ENCODE measurements around the gene SMC6. TPM values are rescaled to one million over a fixed set of nuclear protein-coding genes. Genes with fewer than 3 reads are reported as not detected.

The SMC6 gene
- total RNA-seq, 1 donor from 2014 or later, result 33.6 TPM

DNA sequence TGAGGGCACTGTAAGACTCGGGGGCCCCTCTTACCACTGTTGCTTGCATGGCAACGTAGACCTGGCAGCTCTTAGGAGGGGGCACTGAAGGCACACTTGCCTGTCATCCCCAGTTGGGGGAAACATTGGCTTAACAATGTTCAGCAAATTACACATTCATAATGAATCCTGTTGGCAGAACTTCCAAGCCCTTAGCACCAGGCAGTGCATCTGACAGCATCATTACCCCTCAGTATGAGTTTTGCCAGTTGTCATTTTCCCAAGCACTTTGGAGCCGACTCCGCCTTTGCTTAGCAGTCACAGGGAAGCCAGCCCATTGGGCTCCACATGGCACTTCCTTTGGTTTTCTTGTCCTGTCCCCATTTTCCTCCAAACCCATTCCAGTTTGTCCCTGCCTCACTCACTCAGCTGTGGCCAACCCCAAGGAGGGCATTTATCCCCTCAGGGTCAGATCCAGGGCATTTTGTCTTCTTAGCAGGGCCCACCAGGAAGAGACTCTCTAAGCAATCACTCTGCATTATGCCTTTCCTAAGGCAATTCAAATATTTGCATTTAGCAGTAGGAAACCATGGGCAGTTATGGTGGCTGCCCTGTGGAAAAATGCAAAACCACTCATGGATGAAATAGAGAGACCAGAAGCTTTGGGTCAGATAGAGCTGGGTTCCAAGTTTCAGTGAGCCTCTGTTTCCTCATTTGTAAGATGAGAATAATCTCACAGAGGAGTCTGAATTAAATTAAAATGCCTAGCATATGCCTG, 139.3 kb downstream of the SMC6 start:
- Mint-ChIP-seq H3K4me1 (no peaks in the 10 kb centered on the region), H3K36me3 (ENCODE audit: low read depth) (no peaks in the 10 kb centered on the region), H3K27me3 (ENCODE audit: low read depth) (no peaks in the 10 kb centered on the region), H3K27ac (ENCODE audit: unreplicated experiment) (no peak overlapping the region), H3K4me3 (no peak overlapping the region), H3K9me3 (no peaks in the 10 kb centered on the region)
- no peak for TF ChIP-seq CTCF (conservative IDR thresholded peaks at IDR 0.05)
- DNase-seq (ENCODE audit: low read depth, low spot score), result no peak

Other genes starting within 250 kb of the SMC6 start
- 0.16 and 0.23 TPM in 2 replicates for gene RAD51AP2, start 235.4 kb downstream of the SMC6 start, total RNA-seq
- 1.7 and 2.1 TPM in 2 replicates for gene VSNL1, start 213.1 kb downstream of the SMC6 start, total RNA-seq
- gene GEN1, start 328 bp upstream of the SMC6 start, total RNA-seq, result 29.7 and 31.2 TPM in 2 replicates
- not detected in 2 replicates for gene MSGN1, start 62.6 kb upstream of the SMC6 start, total RNA-seq
- gene KCNS3, start 124.9 kb upstream of the SMC6 start, total RNA-seq, result 1.4 and 2.7 TPM in 2 replicates